Gastroesophageal sphincter (tissue), 4 donors: Measurements from ENCODE around the gene C20orf144. TPM values are rescaled to one million over a fixed set of nuclear protein-coding genes. Genes with fewer than 3 reads are reported as not detected.

Experiments used
- ATAC-seq: fragments of 150-250 bp; one replicate; pipeline ENCODE4 v1.9.1; 2016; ENCODE audit warnings: mild to moderate bottlenecking, moderate library complexity
- H3K27ac ChIP-seq, 4 donors: fragments of 200-600 bp; sonication (generic) in 3 of 4; 1 replicate in 3 of 4; 2 replicates in 1 of 4; pipeline ENCODE4 v1.5.1; 2016 to 2019
- H3K27me3 ChIP-seq: fragments of 200-600 bp; sonication (generic); one replicate; pipeline ENCODE4 v1.5.1; 2019
- H3K36me3 ChIP-seq, 2 donors: fragments of 200-600 bp; sonication (generic); one replicate each; pipeline ENCODE4 v1.5.1; 2019; ENCODE audit warnings: control low read depth in 1 of 2
- H3K4me1 ChIP-seq, 3 donors: fragments of 200-600 bp; sonication (generic); 1 replicate in 2 of 3; 2 replicates in 1 of 3; pipeline ENCODE4 v1.5.1; 2016 to 2019; ENCODE audit warnings: control low read depth in 2 of 3
- H3K4me3 ChIP-seq, 2 donors: fragments of 200-600 bp; sonication (generic); one replicate each; pipeline ENCODE4 v1.5.1; 2019; ENCODE audit warnings: mild to moderate bottlenecking in 1 of 2, moderate library complexity in 1 of 2
- H3K9me3 ChIP-seq, 3 donors: fragments of 200-600 bp; sonication (generic); one replicate each; pipeline ENCODE4 v1.5.1; 2017 to 2019; ENCODE audit warnings: control low read depth in 2 of 3
- CTCF ChIP-seq, 4 experiments: fragments of 200-600 bp in 2 of 4; fragments of 450-650 bp in 2 of 4; sonication (generic) in 1 of 4; IDR thresholded peaks; one replicate each; pipeline ENCODE4 v1.5.1; 2017 to 2019; ENCODE audit warnings: antibody characterized with exemption in 4 of 4, mild to moderate bottlenecking in 2 of 4, moderate library complexity in 2 of 4
- EP300 ChIP-seq: sonication (generic); formaldehyde crosslinking; IDR thresholded peaks from one replicate; pipeline ENCODE4 v1.6.1; 2017; ENCODE audit warnings: antibody characterized with exemption, mild to moderate bottlenecking
- POLR2A ChIP-seq, 2 donors: fragments of 450-650 bp; IDR thresholded peaks; one replicate each; pipeline ENCODE4 v1.6.1; 2017; ENCODE audit warnings: antibody characterized with exemption in 2 of 2, mild to moderate bottlenecking in 2 of 2, moderate library complexity in 1 of 2
- POLR2AphosphoS5 ChIP-seq: sonication (generic); formaldehyde crosslinking; IDR thresholded peaks from one replicate; pipeline ENCODE4 v1.6.1; 2017; ENCODE audit warnings: antibody characterized with exemption
- WGBS, 2 donors: methylation state at CpG; one replicate each; pipeline ENCODE4 v1.1.5; 2018; ENCODE audit warnings: low coverage in 1 of 2; 5-methylcytosine and 5-hydroxymethylcytosine counted together
- total RNA-seq, 4 donors: library from RNA; depleted of rRNA; stranded (reverse); fragments of >200 nt; gene quantifications; one replicate each; pipeline ENCODE4 v1.1.0, GENCODE V29; 2016

C20orf144 gene
- total RNA-seq, 4 donors from 2014 or later = not detected

- no CpG with 5 or more reads among the region's 47 CpGs for WGBS, 2 donors
- Histone ChIP-seq H3K4me1 (peaks cover 0 to 90% (median 26%) of the 10 kb centered on the region in 3 donors), H3K9me3 (no peaks in the 10 kb centered on the region), H3K27me3 (no peaks in the 10 kb centered on the region), H3K36me3 (peaks cover 0 to 36% of the 10 kb centered on the region in 2 donors), H3K27ac (peak overlapping the region; percentile 36 to 96 (median 92)), H3K4me3 (peak overlapping the region; percentile 24 to 69)
- TF ChIP-seq CTCF (IDR thresholded peaks at IDR 0.05) (peak in 3 of 4 experiments; percentile 89 to 99 (median 92)), POLR2AphosphoS5 (no peak)
- ATAC-seq = peak; percentile 65
Measured at GRCh38 chr20:33667676-33668465, 5.7 kb downstream of the C20orf144 start.

GRCh38 chr20:33668466-33669155 is 6.5 kb downstream of the C20orf144 start:
- H3K36me3 ChIP-seq = peaks cover 0 to 36% of the 10 kb centered on the region in 2 donors
- peak overlapping the region in 3 of 4 donors; percentile 89 to 96 (median 95) for H3K27ac ChIP-seq
- H3K4me1 ChIP-seq = peaks cover 0 to 94% (median 32%) of the 10 kb centered on the region in 3 donors
- no peaks in the 10 kb centered on the region for H3K27me3 ChIP-seq
- no peaks in the 10 kb centered on the region for H3K9me3 ChIP-seq
- ATAC-seq = no peak
- WGBS, 2 donors = 88 to 100% methylated on average over 1 to 3 of the region's 13 CpGs
- peak overlapping the region in 1 of 2 donors; percentile 69 for H3K4me3 ChIP-seq
- TF ChIP-seq POLR2AphosphoS5 (no peak), EP300 (no peak), POLR2A (IDR thresholded peaks at IDR 0.05) (no peak), CTCF (IDR thresholded peaks at IDR 0.05) (no peak)

GRCh38 chr20:33669224-33669623 is 7.1 kb downstream of the C20orf144 start:
- WGBS, 2 donors = no CpG with 5 or more reads among the region's 5 CpGs
- Histone ChIP-seq H3K4me3 (no peak overlapping the region), H3K4me1 (peaks cover 0 to 92% (median 28%) of the 10 kb centered on the region in 3 donors), H3K27ac (peak overlapping the region in 3 of 4 donors; percentile 26 to 89 (median 56)), H3K9me3 (no peaks in the 10 kb centered on the region), H3K27me3 (no peaks in the 10 kb centered on the region), H3K36me3 (peaks cover 0 to 36% of the 10 kb centered on the region in 2 donors)
- no peak for ATAC-seq
- TF ChIP-seq EP300 (no peak), POLR2AphosphoS5 (no peak), POLR2A (IDR thresholded peaks at IDR 0.05) (no peak), CTCF (IDR thresholded peaks at IDR 0.05) (no peak)

GRCh38 chr20:33669873-33670640 is 7.9 kb downstream of the C20orf144 start:
- no peaks in the 10 kb centered on the region for H3K9me3 ChIP-seq
- 64 to 86% methylated on average over 4 to 11 of the region's 13 CpGs for WGBS, 2 donors
- peak overlapping the region in 3 of 4 donors; percentile 26 to 97 (median 56) for H3K27ac ChIP-seq
- H3K27me3 ChIP-seq = no peaks in the 10 kb centered on the region
- H3K36me3 ChIP-seq = peaks cover 0 to 36% of the 10 kb centered on the region in 2 donors
- no peak for ATAC-seq
- H3K4me3 ChIP-seq = no peak overlapping the region
- TF ChIP-seq POLR2AphosphoS5 (no peak), POLR2A (IDR thresholded peaks at IDR 0.05) (no peak), EP300 (no peak), CTCF (IDR thresholded peaks at IDR 0.05) (no peak)
- peaks cover 0 to 93% (median 32%) of the 10 kb centered on the region in 3 donors for H3K4me1 ChIP-seq
